ENCODE results near the gene BRME1. TPM values are rescaled to one million over a fixed set of nuclear protein-coding genes. Genes with fewer than 3 reads are reported as not detected.
A peak's percentile ranks its signal among the peaks of the same experiment; 100 is the strongest.

Gene BRME1
- total RNA-seq, 1 donor from 2014 or later, result 3.4 TPM

DNA sequence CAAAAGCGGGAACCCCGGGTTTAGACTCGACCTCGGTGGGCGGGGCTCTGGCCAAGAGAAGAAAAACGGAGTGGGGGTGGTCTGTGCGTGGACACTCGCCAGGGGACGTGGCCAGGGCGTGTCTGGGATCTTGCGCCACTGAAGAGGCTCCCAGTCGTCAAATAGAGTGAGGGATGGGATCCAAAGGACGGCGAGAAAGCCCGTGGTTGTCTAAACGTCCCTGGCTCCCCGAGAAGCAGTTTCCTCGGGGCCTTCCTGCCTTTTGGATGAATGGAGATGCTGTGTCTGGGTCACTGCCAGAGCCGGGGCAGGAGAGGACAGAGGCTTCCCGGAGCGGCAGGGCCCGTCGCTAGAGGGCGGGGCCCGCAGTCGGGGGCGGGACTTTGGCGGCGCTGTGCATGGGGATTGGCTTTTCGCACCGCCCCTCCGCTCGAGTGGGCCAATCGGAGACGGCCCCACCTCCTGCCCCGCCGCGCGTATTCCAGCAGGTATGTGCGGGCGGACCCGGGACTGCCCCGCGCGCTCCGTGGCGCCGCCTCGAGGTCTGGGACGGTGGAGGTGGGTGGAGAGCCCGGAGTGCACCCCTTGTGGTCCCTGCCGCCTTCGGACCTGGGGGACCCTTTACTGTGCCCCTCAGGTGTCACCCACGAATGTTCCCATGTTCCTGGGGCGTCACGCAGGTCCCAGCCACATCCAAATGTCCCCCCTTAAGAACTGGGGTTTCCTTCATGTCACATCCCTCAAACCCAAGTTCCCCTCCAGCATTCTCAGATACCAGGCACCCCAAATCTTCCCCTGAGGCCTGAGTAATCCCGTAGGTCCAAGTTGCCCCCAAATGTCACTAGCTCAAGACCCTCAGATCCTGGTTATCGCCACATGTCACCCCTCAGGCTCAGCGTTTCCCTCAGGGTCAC, 72.3 kb downstream of the BRME1 start:
- no peaks in the 10 kb centered on the region for H3K9me3 Mint-ChIP-seq (ENCODE audit: unreplicated experiment)
- peak; percentile 97 for DNase-seq (ENCODE audit: low spot score)
- peaks cover 7% of the 10 kb centered on the region for H3K4me1 Mint-ChIP-seq (ENCODE audit: unreplicated experiment)
- H3K27ac Mint-ChIP-seq (ENCODE audit: unreplicated experiment), result peak overlapping the region; percentile 74
- H3K36me3 Mint-ChIP-seq (ENCODE audit: low read depth, unreplicated experiment), result peaks cover 22% of the 10 kb centered on the region
- H3K27me3 Mint-ChIP-seq (ENCODE audit: unreplicated experiment), result peaks cover 9% of the 10 kb centered on the region
- TF ChIP-seq, protein P1, sequence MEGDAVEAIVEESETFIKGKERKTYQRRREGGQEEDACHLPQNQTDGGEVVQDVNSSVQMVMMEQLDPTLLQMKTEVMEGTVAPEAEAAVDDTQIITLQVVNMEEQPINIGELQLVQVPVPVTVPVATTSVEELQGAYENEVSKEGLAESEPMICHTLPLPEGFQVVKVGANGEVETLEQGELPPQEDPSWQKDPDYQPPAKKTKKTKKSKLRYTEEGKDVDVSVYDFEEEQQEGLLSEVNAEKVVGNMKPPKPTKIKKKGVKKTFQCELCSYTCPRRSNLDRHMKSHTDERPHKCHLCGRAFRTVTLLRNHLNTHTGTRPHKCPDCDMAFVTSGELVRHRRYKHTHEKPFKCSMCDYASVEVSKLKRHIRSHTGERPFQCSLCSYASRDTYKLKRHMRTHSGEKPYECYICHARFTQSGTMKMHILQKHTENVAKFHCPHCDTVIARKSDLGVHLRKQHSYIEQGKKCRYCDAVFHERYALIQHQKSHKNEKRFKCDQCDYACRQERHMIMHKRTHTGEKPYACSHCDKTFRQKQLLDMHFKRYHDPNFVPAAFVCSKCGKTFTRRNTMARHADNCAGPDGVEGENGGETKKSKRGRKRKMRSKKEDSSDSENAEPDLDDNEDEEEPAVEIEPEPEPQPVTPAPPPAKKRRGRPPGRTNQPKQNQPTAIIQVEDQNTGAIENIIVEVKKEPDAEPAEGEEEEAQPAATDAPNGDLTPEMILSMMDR (IDR thresholded peaks at IDR 0.05; ENCODE audit: unreplicated experiment), result peak; percentile 18
- H3K4me3 Mint-ChIP-seq (ENCODE audit: unreplicated experiment), result peak overlapping the region; percentile 86

Small RNAs within 50 kb of the gene (microRNA-seq; reads per million reads assigned to microRNA genes)
- gene MIR181C (ENCODE audit: unreplicated experiment) (111 reads per million, percentile 82 among the genes with 10 or more reads in this experiment), gene MIR181D (ENCODE audit: unreplicated experiment) (197 reads per million, percentile 85 among the genes with 10 or more reads in this experiment)

Other genes starting within 250 kb of the BRME1 start
- gene MRI1, start 141.6 kb downstream of the BRME1 start, total RNA-seq (ENCODE audit: unreplicated experiment), result 165 TPM
- gene C19orf53, start 131.7 kb downstream of the BRME1 start, total RNA-seq (ENCODE audit: unreplicated experiment), result 98.4 TPM
- 43.7 TPM for gene ZSWIM4, start 110.7 kb downstream of the BRME1 start, total RNA-seq (ENCODE audit: unreplicated experiment)
- gene NANOS3, start 29.0 kb downstream of the BRME1 start, total RNA-seq (ENCODE audit: unreplicated experiment), result 0.69 TPM
- 17.1 TPM for gene CC2D1A, start 84 bp upstream of the BRME1 start, total RNA-seq (ENCODE audit: unreplicated experiment)
- not detected for gene PODNL1, start 32.3 kb upstream of the BRME1 start, total RNA-seq (ENCODE audit: unreplicated experiment)
- gene DCAF15, start 46.4 kb upstream of the BRME1 start, total RNA-seq (ENCODE audit: unreplicated experiment), result 53.0 TPM
- gene RFX1, start 100.2 kb upstream of the BRME1 start, total RNA-seq (ENCODE audit: unreplicated experiment), result 16.2 TPM
- gene RLN3, start 122.0 kb upstream of the BRME1 start, total RNA-seq (ENCODE audit: unreplicated experiment), result not detected
- 6.3 TPM for gene IL27RA, start 125.6 kb upstream of the BRME1 start, total RNA-seq (ENCODE audit: unreplicated experiment)
- 0.90 TPM for gene PALM3, start 156.0 kb upstream of the BRME1 start, total RNA-seq (ENCODE audit: unreplicated experiment)
- gene MISP3, start 166.7 kb upstream of the BRME1 start, total RNA-seq (ENCODE audit: unreplicated experiment), result not detected
- not detected for gene C19orf67, start 179.7 kb upstream of the BRME1 start, total RNA-seq (ENCODE audit: unreplicated experiment)
- 29.5 TPM for gene SAMD1, start 184.6 kb upstream of the BRME1 start, total RNA-seq (ENCODE audit: unreplicated experiment)
- 122 TPM for gene PRKACA, start 211.6 kb upstream of the BRME1 start, total RNA-seq (ENCODE audit: unreplicated experiment)
- gene ASF1B, start 230.5 kb upstream of the BRME1 start, total RNA-seq (ENCODE audit: unreplicated experiment), result 7.1 TPM

Measured in endothelial cell (in vitro differentiated cells).